Left ventricle myocardium inferior (tissue), 1 donor: ENCODE measurements around the gene IFT25. TPM values are rescaled to one million over a fixed set of nuclear protein-coding genes. Genes with fewer than 3 reads are reported as not detected.

ENCODE experiments used
- DNase-seq: peaks from one replicate; pipeline ENCODE4 v3.0.0-alpha.2; 2020
- H3K27ac ChIP-seq: fragments of 200-600 bp; replicated peaks from 2 replicates; pipeline ENCODE4 v1.8.0; 2021
- H3K27me3 ChIP-seq: fragments of 200-600 bp; 2 replicates; pipeline ENCODE4 v1.8.0; 2021; ENCODE audit warnings: low read depth
- H3K36me3 ChIP-seq: fragments of 200-600 bp; 2 replicates; pipeline ENCODE4 v1.8.0; 2021
- H3K4me1 ChIP-seq: fragments of 200-600 bp; 2 replicates; pipeline ENCODE4 v1.8.0; 2021
- H3K4me3 ChIP-seq: fragments of 200-600 bp; 2 replicates; pipeline ENCODE4 v1.8.0; 2021; ENCODE audit warnings: mild to moderate bottlenecking, moderate library complexity
- H3K9me3 ChIP-seq: fragments of 200-600 bp; replicated peaks from 2 replicates; pipeline ENCODE4 v1.8.0; 2021
- intact Hi-C: fragments of 100-400 bp; cut with micrococcal nuclease; formaldehyde crosslinking; loops from one replicate; pipeline ENCODE4 v1.11.0; 2022
- total RNA-seq: library from RNA; stranded (reverse); fragmentation: NEBNext Ultra II Directional; extraction: Animal tissue kit (Norgen Biotek cat#: 25700); gene quantifications from one replicate; pipeline ENCODE4 v1.2.1, GENCODE V29; 2021
- TF ChIP-seq, protein P1 (sequence below): fragments of 200-600 bp; IDR thresholded peaks from 2 replicates; pipeline ENCODE4 v1.8.0; 2021; ENCODE audit warnings: antibody characterized with exemption, mild to moderate bottlenecking, borderline replicate concordance
- donor health status: DM: no; HTN: yes; CAD: no; lungs with severe emphysema.

IFT25 gene
- total RNA-seq, 1 donor from 2014 or later, result 13.2 TPM

DNA sequence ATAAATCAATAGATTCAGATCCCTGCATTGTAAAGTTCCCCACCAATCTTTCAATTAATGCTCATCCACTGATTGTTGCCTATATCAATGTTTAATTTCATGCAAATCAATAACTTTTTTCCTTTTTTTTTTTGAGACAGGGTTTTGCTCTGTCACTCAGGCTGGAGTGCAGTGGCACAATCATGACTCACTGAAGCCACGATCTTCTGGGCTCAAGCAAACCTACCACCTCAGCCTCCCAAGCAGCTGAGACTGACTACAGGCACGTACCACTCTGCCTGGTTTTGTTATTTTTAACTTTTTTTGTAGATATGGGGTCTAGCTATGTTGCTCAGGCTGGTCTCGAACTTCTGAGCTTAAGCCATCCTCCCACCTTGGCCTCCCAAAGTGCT, 25.8 kb downstream of the IFT25 start:
- intact Hi-C loops, result no loop called here
- Histone ChIP-seq H3K27ac (no peak overlapping the region), H3K27me3 (no peaks in the 10 kb centered on the region), H3K9me3 (no peaks in the 10 kb centered on the region), H3K36me3 (peaks cover 47% of the 10 kb centered on the region), H3K4me3 (no peak overlapping the region), H3K4me1 (peaks cover 7% of the 10 kb centered on the region)
- no peak for DNase-seq
- TF ChIP-seq, protein P1, sequence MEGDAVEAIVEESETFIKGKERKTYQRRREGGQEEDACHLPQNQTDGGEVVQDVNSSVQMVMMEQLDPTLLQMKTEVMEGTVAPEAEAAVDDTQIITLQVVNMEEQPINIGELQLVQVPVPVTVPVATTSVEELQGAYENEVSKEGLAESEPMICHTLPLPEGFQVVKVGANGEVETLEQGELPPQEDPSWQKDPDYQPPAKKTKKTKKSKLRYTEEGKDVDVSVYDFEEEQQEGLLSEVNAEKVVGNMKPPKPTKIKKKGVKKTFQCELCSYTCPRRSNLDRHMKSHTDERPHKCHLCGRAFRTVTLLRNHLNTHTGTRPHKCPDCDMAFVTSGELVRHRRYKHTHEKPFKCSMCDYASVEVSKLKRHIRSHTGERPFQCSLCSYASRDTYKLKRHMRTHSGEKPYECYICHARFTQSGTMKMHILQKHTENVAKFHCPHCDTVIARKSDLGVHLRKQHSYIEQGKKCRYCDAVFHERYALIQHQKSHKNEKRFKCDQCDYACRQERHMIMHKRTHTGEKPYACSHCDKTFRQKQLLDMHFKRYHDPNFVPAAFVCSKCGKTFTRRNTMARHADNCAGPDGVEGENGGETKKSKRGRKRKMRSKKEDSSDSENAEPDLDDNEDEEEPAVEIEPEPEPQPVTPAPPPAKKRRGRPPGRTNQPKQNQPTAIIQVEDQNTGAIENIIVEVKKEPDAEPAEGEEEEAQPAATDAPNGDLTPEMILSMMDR, result no peak

DNA sequence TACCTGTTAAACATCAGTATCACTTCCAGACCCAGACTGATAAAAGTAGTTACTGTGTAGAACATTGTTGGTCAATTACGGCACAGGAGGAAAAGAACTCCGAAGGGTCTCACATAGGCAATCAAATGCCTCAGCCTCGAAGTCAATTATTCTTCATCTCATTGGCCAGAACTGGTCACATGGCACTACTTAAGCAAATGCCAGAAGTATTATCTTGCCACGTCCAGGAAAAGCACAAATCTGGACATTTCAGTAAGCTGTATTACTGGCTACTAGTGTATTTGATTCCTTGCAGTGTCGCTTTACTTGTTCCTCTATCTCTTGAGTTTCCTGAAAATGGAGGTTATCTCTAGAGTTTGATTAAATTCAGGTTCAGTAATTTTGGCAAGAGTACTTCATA, 27.2 kb downstream of the IFT25 start:
- peaks cover 41% of the 10 kb centered on the region for H3K36me3 ChIP-seq
- intact Hi-C loops, result no loop called here
- TF ChIP-seq, protein P1, result no peak

DNA sequence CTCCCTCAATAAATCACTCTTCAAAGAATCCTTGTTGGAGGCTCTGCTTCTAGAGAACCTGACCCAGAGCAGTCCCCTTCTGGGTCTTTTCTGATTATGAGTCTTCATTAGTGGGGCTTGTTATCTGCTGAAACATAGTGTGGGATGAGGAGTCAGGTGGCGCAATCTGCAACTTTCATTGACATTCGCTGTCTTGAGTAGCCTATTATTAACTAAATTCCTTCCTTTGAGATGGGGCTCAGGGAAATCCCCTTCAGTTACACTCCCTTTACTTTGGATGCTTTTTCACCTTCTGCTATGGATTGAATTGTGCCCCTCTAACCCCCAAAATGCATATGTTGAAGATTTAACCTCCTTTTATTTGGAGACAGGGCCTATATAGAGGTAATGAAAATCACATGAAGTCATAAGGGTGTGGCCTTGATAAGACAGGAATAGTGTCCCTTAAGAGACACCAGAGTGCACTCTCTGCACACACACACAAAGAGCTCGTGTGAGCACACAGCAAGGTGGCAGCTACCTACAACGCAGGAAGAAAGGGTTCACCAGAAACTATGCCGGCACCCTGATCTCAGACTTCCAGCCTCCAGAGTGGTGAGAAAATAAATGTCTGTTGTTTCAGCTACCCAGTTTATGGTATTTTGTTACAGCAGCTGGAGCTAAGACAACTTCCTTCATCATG, 32.0 kb downstream of the IFT25 start:
- Histone ChIP-seq H3K4me3 (no peak overlapping the region), H3K27ac (no peak overlapping the region), H3K9me3 (no peaks in the 10 kb centered on the region), H3K36me3 (peaks cover 23% of the 10 kb centered on the region), H3K4me1 (no peaks in the 10 kb centered on the region), H3K27me3 (no peaks in the 10 kb centered on the region)
- no peak for DNase-seq
- intact Hi-C loops, result no loop called here
- TF ChIP-seq, protein P1, result no peak

More for the DNA sequence above, 27.2 kb downstream of the IFT25 start:
- Histone ChIP-seq H3K4me3 (no peak overlapping the region), H3K4me1 (peaks cover 7% of the 10 kb centered on the region), H3K27me3 (no peaks in the 10 kb centered on the region), H3K27ac (no peak overlapping the region), H3K9me3 (no peaks in the 10 kb centered on the region)
- DNase-seq, result no peak

DNA sequence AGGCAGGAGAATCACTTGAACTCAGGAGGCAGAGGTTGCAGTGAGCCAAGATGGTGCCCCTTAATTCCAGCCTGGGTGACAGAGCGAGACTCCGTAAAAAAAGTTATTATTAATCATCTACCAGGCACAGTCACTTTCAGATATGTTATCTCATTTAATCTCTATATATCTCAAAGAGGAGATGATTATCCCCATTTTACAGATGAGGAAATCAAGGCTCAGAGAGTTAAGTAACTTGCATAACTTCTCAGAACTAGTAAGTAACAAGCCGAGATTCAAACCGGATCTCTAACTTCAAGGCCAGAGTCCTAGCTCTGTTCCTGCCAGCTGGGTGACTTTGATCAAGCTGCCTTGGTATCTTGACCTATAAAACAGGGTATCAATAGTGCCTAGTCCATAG, 34.1 kb downstream of the IFT25 start:
- Histone ChIP-seq H3K27me3 (no peaks in the 10 kb centered on the region), H3K36me3 (peaks cover 16% of the 10 kb centered on the region), H3K4me3 (no peak overlapping the region), H3K27ac (no peak overlapping the region), H3K4me1 (no peaks in the 10 kb centered on the region), H3K9me3 (no peaks in the 10 kb centered on the region)
- DNase-seq, result no peak
- TF ChIP-seq, protein P1, result no peak
- intact Hi-C loops, result no loop called here

DNA sequence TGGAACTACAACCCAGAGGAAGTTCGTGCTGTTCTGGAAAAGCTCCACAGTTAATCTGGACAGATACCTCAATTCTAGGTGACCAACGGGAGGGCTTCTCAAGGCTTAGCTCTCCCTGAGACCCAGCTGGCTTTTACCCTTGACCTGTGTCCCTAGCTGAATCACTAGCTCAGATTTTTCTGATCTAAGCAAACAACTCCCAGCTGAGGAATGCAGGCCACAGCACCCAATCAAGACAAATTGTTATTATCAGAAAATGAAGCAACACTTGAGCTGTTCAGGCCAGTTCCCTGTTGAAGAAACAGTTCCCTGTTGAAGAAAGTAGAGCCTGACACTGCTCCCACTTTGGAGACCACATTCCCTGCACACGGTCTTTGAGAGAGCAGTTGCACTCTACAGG, 35.6 kb downstream of the IFT25 start:
- DNase-seq, result no peak
- H3K36me3 ChIP-seq, result peaks cover 4% of the 10 kb centered on the region
- no peak overlapping the region for H3K4me3 ChIP-seq
- no peaks in the 10 kb centered on the region for H3K9me3 ChIP-seq
- no peaks in the 10 kb centered on the region for H3K27me3 ChIP-seq
- TF ChIP-seq, protein P1, result no peak
- no peak overlapping the region for H3K27ac ChIP-seq
- intact Hi-C loops, result no loop called here
- H3K4me1 ChIP-seq, result no peaks in the 10 kb centered on the region
